ENCODE data around the gene HPGDS.

Gene HPGDS

DNA sequence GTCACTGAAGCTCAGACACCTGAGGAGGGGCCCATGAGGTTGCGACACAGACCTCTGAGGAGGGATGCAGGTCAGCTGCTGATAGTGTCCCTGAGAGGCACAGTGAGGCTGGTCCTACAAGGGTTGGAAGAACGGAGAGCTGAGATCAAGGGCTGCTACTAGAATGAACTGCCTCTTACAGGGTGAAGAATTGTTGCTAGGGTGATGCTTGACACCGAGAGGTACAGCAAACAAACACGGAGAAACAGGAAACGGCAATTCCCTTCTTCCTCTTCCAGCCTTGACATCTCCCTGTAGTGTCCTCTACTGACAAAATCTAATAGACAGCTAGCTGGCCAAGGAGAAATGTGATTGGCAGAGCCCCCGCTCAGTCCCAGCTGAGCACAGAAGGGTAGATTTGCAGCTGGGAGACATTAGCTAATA is 11.8 kb upstream of the HPGDS start:
- Histone ChIP-seq H3K36me3 (ENCODE audit: control insufficient read depth, low read length) (no peaks in the 10 kb centered on the region), H3K9me2 (replicated peaks; ENCODE audit: control insufficient read depth, low read length) (no peaks in the 10 kb centered on the region), H3F3A (ENCODE audit: control insufficient read depth, insufficient read depth) (no peaks in the 10 kb centered on the region), H3K4me3 (ENCODE audit: low read length) (no peak overlapping the region), H3K79me2 (ENCODE audit: control insufficient read depth, low read length) (no peaks in the 10 kb centered on the region), H3K4me1 (ENCODE audit: control insufficient read depth, low read length) (no peaks in the 10 kb centered on the region), H3K9me3 (ENCODE audit: control insufficient read depth, insufficient read depth, low read length) (no peaks in the 10 kb centered on the region), H3K4me2 (ENCODE audit: low read length) (no peak overlapping the region), H3K27ac (ENCODE audit: low read depth, low read length) (no peak overlapping the region), H4K20me1 (ENCODE audit: control insufficient read depth, insufficient read depth, low read depth, low read length) (no peaks in the 10 kb centered on the region), H3K27me3 (ENCODE audit: control insufficient read depth, low read length) (peaks cover 5% of the 10 kb centered on the region; the same call in 1 of the 2 replicates)
- no peak for TF ChIP-seq EZH2phosphoT487 (IDR thresholded peaks at IDR 0.05; ENCODE audit: borderline replicate concordance, low read length)
- TF ChIP-seq, protein P1, sequence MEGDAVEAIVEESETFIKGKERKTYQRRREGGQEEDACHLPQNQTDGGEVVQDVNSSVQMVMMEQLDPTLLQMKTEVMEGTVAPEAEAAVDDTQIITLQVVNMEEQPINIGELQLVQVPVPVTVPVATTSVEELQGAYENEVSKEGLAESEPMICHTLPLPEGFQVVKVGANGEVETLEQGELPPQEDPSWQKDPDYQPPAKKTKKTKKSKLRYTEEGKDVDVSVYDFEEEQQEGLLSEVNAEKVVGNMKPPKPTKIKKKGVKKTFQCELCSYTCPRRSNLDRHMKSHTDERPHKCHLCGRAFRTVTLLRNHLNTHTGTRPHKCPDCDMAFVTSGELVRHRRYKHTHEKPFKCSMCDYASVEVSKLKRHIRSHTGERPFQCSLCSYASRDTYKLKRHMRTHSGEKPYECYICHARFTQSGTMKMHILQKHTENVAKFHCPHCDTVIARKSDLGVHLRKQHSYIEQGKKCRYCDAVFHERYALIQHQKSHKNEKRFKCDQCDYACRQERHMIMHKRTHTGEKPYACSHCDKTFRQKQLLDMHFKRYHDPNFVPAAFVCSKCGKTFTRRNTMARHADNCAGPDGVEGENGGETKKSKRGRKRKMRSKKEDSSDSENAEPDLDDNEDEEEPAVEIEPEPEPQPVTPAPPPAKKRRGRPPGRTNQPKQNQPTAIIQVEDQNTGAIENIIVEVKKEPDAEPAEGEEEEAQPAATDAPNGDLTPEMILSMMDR (IDR thresholded peaks at IDR 0.05; ENCODE audit: low read depth, low read length, poor library complexity, severe bottlenecking), result no peak

DNA sequence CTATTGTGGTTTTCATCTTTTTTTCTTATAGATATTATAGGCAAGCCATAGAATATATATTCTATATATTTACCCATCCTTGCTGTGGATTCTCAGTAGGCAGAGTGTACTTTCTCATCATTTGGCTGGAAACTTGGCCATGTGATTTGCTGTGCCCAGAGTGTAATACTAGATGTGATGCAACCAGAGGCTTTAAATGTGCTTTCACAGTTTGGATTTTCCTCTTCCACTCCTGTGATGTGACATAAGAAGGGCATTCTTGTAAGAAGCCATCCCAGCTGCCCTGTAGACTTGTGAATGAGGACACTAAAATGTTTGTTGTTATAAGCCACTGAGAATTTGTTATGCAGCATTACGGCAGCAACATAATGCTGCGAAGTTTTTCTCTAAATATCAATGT is 10.4 kb upstream of the HPGDS start:
- Histone ChIP-seq H3K27me3 (ENCODE audit: control insufficient read depth, low read length) (peaks cover 5% of the 10 kb centered on the region; the same call in 1 of the 2 replicates), H3K4me1 (ENCODE audit: control insufficient read depth, low read length) (no peaks in the 10 kb centered on the region), H3K9me2 (replicated peaks; ENCODE audit: control insufficient read depth, low read length) (no peaks in the 10 kb centered on the region), H3K27ac (ENCODE audit: low read depth, low read length) (no peak overlapping the region), H3K4me3 (ENCODE audit: low read length) (no peak overlapping the region), H3K4me2 (ENCODE audit: low read length) (no peak overlapping the region), H4K20me1 (ENCODE audit: control insufficient read depth, insufficient read depth, low read depth, low read length) (no peaks in the 10 kb centered on the region), H3K9me3 (ENCODE audit: control insufficient read depth, insufficient read depth, low read length) (no peaks in the 10 kb centered on the region), H3K79me2 (ENCODE audit: control insufficient read depth, low read length) (no peaks in the 10 kb centered on the region), H3K36me3 (ENCODE audit: control insufficient read depth, low read length) (no peaks in the 10 kb centered on the region), H3F3A (ENCODE audit: control insufficient read depth, insufficient read depth) (no peaks in the 10 kb centered on the region)
- TF ChIP-seq, protein P1 (IDR thresholded peaks at IDR 0.05; ENCODE audit: low read depth, low read length, poor library complexity, severe bottlenecking), result no peak
- no peak for TF ChIP-seq EZH2phosphoT487 (IDR thresholded peaks at IDR 0.05; ENCODE audit: borderline replicate concordance, low read length)

DNA sequence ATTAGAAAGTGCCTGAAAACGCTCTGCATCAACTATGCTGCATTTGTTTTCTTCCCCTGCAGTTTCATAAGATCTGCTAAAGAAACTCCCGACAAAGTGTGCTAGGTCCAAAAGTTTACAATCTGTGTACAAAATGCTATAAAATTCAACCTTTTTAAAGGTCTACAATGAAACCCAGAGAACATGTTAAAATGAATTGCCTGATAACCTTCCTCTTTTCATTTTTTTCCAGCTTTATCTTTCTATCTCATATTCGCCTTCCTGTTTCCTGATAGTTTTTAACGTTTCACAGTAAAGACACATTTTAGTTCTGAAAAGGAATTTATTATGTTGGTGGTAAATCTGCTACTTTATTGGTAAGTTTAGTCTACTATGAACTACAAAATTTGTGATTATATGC is 9.5 kb upstream of the HPGDS start:
- Histone ChIP-seq H3K4me2 (ENCODE audit: low read length) (no peak overlapping the region), H4K20me1 (ENCODE audit: control insufficient read depth, insufficient read depth, low read depth, low read length) (no peaks in the 10 kb centered on the region), H3F3A (ENCODE audit: control insufficient read depth, insufficient read depth) (no peaks in the 10 kb centered on the region), H3K79me2 (ENCODE audit: control insufficient read depth, low read length) (no peaks in the 10 kb centered on the region), H3K9me3 (ENCODE audit: control insufficient read depth, insufficient read depth, low read length) (no peaks in the 10 kb centered on the region), H3K27me3 (ENCODE audit: control insufficient read depth, low read length) (peaks cover 5% of the 10 kb centered on the region; the same call in 1 of the 2 replicates), H3K9me2 (replicated peaks; ENCODE audit: control insufficient read depth, low read length) (no peaks in the 10 kb centered on the region), H3K36me3 (ENCODE audit: control insufficient read depth, low read length) (no peaks in the 10 kb centered on the region), H3K4me1 (ENCODE audit: control insufficient read depth, low read length) (no peaks in the 10 kb centered on the region), H3K27ac (ENCODE audit: low read depth, low read length) (no peak overlapping the region), H3K4me3 (ENCODE audit: low read length) (no peak overlapping the region)
- TF ChIP-seq, protein P1 (IDR thresholded peaks at IDR 0.05; ENCODE audit: low read depth, low read length, poor library complexity, severe bottlenecking), result no peak
- no peak for TF ChIP-seq EZH2phosphoT487 (IDR thresholded peaks at IDR 0.05; ENCODE audit: borderline replicate concordance, low read length)
